Measurements from ENCODE around the gene PRTG. TPM values are rescaled to one million over a fixed set of nuclear protein-coding genes. Genes with fewer than 3 reads are reported as not detected.

PRTG gene
- total RNA-seq, 1 donor from 2014 or later = 2.1 TPM

- Mint-ChIP-seq H3K4me3 (ENCODE audit: unreplicated experiment) (no peak overlapping the region), H3K36me3 (ENCODE audit: unreplicated experiment) (no peaks in the 10 kb centered on the region), H3K27ac (ENCODE audit: unreplicated experiment) (no peak overlapping the region), H3K9me3 (ENCODE audit: unreplicated experiment) (no peaks in the 10 kb centered on the region), H3K4me1 (ENCODE audit: unreplicated experiment) (no peaks in the 10 kb centered on the region), H3K27me3 (ENCODE audit: unreplicated experiment) (no peaks in the 10 kb centered on the region)
- TF ChIP-seq CTCF (IDR thresholded peaks at IDR 0.05) = no peak
- no peak for DNase-seq (ENCODE audit: extremely low spot score, unreplicated experiment)
Measured at GRCh38 chr15:55638764-55639163, 104.2 kb downstream of the PRTG start.

- Mint-ChIP-seq H3K4me3 (ENCODE audit: unreplicated experiment) (no peak overlapping the region), H3K27me3 (ENCODE audit: unreplicated experiment) (no peaks in the 10 kb centered on the region), H3K4me1 (ENCODE audit: unreplicated experiment) (no peaks in the 10 kb centered on the region), H3K27ac (ENCODE audit: unreplicated experiment) (no peak overlapping the region), H3K9me3 (ENCODE audit: unreplicated experiment) (no peaks in the 10 kb centered on the region), H3K36me3 (ENCODE audit: unreplicated experiment) (no peaks in the 10 kb centered on the region)
- TF ChIP-seq CTCF (IDR thresholded peaks at IDR 0.05) = no peak
- DNase-seq (ENCODE audit: extremely low spot score, unreplicated experiment) = no peak
Measured at GRCh38 chr15:55637086-55637485, 105.9 kb downstream of the PRTG start.

GRCh38 chr15:55633731-55634130 lies 109.2 kb downstream of the PRTG start:
- TF ChIP-seq CTCF (IDR thresholded peaks at IDR 0.05) = no peak
- no peaks in the 10 kb centered on the region for H3K9me3 Mint-ChIP-seq (ENCODE audit: unreplicated experiment)

GRCh38 chr15:55632434-55632833 lies 110.5 kb downstream of the PRTG start:
- H3K9me3 Mint-ChIP-seq (ENCODE audit: unreplicated experiment) = no peaks in the 10 kb centered on the region
- no peak for DNase-seq (ENCODE audit: extremely low spot score, unreplicated experiment)
- H3K4me1 Mint-ChIP-seq (ENCODE audit: unreplicated experiment) = peaks cover 5% of the 10 kb centered on the region
- H3K27ac Mint-ChIP-seq (ENCODE audit: unreplicated experiment) = no peak overlapping the region
- H3K36me3 Mint-ChIP-seq (ENCODE audit: unreplicated experiment) = no peaks in the 10 kb centered on the region
- no peak for TF ChIP-seq CTCF (IDR thresholded peaks at IDR 0.05)
- no peaks in the 10 kb centered on the region for H3K27me3 Mint-ChIP-seq (ENCODE audit: unreplicated experiment)
- no peak overlapping the region for H3K4me3 Mint-ChIP-seq (ENCODE audit: unreplicated experiment)

More at GRCh38 chr15:55633731-55634130, 109.2 kb downstream of the PRTG start:
- Mint-ChIP-seq H3K27me3 (ENCODE audit: unreplicated experiment) (no peaks in the 10 kb centered on the region), H3K36me3 (ENCODE audit: unreplicated experiment) (no peaks in the 10 kb centered on the region), H3K4me1 (ENCODE audit: unreplicated experiment) (no peaks in the 10 kb centered on the region), H3K4me3 (ENCODE audit: unreplicated experiment) (no peak overlapping the region), H3K27ac (ENCODE audit: unreplicated experiment) (no peak overlapping the region)
- DNase-seq (ENCODE audit: extremely low spot score, unreplicated experiment) = no peak

GRCh38 chr15:55630858-55631257 lies 112.1 kb downstream of the PRTG start:
- Mint-ChIP-seq H3K27me3 (ENCODE audit: unreplicated experiment) (no peaks in the 10 kb centered on the region), H3K27ac (ENCODE audit: unreplicated experiment) (no peak overlapping the region), H3K9me3 (ENCODE audit: unreplicated experiment) (no peaks in the 10 kb centered on the region), H3K4me1 (ENCODE audit: unreplicated experiment) (peaks cover 5% of the 10 kb centered on the region), H3K36me3 (ENCODE audit: unreplicated experiment) (no peaks in the 10 kb centered on the region), H3K4me3 (ENCODE audit: unreplicated experiment) (no peak overlapping the region)
- no peak for DNase-seq (ENCODE audit: extremely low spot score, unreplicated experiment)
- TF ChIP-seq CTCF (IDR thresholded peaks at IDR 0.05) = no peak

All from osteocyte (in vitro differentiated cells).